ENCODE data around the gene N4BP2.

DNA sequence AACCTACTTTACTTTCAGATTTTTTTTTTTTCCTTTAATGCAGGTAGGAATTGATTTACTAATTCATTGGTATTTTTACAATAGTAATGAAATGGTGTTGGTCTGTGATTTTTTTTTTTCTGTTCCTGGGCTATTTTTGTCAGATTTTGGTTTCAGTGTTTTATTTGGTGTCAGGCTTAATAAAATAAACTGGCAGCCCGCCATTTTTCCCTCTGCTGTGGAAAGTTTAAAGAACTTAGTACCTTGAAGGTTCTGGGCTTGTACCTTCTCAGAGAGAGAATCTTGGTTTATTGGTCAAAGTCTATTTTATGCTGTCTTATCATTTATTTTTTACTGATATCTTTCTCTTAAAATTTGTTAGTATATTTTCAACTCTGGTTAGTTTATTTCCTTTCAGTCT lies 76.2 kb downstream of the N4BP2 start:
- TF ChIP-seq CTCF (IDR thresholded peaks at IDR 0.05 in 8 of 11, conservative IDR thresholded peaks at IDR 0.05 in 3 of 11): no peak
- TF ChIP-seq POLR2A (IDR thresholded peaks at IDR 0.05): no peak
